Measurements from ENCODE around the gene IL22RA1.

Gene IL22RA1, protein sequence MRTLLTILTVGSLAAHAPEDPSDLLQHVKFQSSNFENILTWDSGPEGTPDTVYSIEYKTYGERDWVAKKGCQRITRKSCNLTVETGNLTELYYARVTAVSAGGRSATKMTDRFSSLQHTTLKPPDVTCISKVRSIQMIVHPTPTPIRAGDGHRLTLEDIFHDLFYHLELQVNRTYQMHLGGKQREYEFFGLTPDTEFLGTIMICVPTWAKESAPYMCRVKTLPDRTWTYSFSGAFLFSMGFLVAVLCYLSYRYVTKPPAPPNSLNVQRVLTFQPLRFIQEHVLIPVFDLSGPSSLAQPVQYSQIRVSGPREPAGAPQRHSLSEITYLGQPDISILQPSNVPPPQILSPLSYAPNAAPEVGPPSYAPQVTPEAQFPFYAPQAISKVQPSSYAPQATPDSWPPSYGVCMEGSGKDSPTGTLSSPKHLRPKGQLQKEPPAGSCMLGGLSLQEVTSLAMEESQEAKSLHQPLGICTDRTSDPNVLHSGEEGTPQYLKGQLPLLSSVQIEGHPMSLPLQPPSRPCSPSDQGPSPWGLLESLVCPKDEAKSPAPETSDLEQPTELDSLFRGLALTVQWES

DNA sequence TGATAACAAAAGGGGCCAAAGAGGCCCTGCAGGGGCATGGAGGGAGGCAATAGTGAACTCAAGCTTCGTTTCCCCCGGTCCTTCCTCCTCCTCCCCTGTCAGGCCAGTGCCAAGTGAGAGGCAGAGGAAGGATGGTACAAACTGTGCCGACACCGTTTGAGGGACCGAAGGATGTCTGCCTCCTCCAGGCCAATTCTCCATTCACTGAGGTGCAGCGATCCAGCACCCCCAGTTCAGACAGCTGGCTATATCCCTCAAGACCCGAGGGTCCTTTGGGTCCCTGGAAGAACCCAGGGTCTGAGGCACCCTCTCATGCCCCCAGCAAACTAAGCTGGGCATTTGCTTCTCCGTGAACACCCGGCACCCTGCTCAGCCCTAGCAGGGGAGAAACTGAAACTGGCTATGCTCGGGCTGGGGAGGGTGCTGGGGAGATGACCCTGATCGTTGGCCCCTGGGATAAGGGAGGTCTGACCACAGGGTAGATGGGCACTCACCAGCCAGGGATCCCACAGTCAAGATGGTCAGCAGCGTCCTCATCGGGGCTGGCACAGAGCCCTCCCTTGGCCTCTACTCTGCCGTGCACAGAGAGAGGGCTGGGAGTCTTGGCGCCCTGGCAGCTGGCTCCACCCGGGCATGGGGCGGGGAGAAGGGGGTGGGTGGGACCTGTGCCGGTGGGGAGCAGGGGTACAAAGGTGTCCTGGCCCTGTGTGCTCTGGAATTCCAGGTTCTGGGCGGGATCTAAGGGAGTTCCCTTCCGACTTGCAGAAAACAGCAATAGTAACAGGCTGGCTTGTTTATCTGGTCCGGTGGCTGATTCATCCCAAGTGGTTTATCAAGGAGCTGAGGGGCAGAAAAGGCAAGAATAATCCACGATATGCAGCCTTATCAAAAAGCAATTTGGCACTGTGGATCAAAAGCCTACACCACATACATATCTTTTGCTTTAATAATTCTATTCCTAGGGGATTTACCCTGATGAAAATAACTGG is at the start of gene IL22RA1:
TSS of gene IL22RA1 (minus strand) at position 595 of the 989 bp plus-strand sequence. CDS start at position 537, 58 bp downstream.
- no peak for DNase-seq (ENCODE audit: low read depth)

DNA sequence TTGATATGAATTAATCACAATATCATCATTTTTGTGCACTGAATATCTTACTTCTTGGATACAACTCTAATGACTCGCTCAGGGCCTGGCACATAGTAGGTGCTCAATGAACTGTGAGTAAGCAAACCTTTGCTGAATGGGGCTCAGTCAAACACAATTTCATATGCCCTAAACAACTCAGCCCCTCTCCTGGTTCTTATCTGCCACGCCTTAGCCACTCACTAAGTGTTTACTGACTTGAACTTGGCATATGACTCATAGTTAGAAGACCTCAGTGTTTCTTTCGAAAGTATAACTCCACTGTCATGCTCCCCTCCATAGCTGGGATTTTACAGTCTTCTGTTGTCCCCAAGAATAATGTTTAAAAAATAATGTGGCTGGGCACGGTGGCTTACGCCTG is 48.9 kb upstream of the IL22RA1 start:
- peak; percentile 14 for DNase-seq (ENCODE audit: low read depth)

DNA sequence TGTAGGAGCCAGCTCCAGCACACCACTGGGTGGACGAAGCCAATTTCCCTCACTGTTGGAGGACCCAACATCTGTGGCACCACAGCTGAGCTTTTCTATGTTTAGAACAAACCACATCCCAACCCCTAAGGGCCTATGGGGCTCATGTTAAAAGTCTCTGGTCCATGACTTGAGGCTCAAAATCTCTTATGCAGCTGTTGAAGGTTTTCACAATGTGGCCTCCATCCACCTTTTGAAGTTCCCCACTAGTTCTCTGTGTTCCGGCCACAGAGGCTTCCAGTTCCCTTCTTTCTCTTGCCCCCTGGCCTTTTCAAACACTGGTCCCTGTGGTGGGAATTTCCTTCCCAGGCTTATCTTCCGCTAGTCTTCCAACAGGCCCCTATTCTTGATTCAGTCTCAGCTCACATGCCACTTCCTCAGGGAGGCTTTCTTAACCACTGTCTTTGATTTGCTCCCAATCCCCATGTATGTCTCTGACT is 48.1 kb upstream of the IL22RA1 start:
- DNase-seq (ENCODE audit: low read depth): no peak

DNA sequence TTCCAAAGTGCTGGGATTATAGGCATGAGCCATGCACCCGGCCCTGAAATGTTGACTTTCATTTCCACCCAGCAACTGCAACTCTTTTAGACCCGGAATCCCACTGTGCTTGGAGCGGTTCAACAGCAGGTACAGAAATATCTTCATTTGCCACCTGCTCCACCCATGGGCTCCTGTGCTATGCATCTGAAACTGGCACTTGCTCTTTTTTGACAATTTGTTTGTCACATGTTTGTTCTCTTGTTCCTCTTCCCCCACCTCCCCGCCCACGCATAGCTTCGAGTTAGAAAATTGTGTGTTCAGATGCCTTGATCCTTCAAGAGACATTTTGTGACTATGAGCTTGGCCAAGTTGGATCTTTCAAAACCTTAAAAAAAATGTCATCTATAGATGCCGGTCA is 46.6 kb upstream of the IL22RA1 start:
- DNase-seq (ENCODE audit: low read depth): no peak

DNA sequence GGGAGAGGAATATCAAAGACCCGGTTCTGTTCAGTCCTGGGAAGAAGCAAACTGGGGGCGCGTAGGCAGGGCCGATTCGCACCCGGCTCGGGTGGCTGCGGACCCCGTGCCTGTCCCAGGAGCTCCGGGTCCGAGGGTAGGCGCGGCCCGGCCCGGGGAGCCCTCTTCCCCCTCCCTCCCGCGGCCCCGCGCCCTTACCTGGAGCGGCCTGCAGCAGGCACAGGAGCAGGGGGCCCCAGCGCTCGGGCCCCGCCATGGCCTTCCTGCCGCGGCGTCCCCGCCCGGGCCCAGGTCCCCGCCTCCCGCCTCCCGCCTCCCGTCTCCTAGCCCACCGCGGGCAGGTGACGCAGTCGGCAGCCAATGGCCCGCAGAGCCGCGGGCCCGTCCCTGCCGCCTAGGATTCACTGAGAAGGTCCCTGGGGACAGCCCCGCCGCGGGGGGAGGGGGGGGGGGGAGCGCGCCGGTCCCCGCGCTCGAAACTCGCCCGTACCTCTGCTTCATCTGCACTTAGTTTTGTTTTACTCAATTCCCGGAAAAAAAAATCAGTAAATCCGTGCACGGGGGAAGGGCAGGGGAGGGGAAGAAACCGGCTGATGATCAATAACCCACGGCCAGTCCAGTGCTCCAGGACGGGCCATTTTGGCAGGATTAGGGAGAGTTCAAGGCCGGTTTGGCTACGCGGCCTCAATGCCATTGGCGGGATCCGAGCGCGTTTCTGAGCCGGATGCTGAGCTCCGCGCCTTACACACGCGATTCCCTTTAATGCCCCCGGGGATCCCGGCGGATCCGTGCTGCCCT is 44.3 kb upstream of the IL22RA1 start, which contains the start of gene IFNLR1:
TSS of gene IFNLR1 (minus strand) at position 297 of the 798 bp plus-strand sequence. CDS start at position 256, 41 bp downstream.
- peak; percentile 54 for DNase-seq (ENCODE audit: low read depth)

DNA sequence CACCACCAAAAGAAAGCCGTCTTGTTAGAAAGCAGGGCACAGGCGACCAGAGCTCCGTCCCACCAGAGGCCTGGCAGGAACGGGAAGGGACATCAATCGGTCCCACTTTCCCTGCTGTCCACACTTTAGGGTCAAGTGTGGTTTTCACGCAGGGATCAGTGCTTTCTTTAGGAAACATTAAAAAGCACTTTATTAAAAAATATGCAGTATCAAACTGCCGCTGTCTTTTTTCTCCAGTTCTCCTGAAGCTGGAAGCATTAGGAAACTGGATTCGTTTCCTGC is 43.7 kb upstream of the IL22RA1 start:
- no peak for DNase-seq (ENCODE audit: low read depth)

DNA sequence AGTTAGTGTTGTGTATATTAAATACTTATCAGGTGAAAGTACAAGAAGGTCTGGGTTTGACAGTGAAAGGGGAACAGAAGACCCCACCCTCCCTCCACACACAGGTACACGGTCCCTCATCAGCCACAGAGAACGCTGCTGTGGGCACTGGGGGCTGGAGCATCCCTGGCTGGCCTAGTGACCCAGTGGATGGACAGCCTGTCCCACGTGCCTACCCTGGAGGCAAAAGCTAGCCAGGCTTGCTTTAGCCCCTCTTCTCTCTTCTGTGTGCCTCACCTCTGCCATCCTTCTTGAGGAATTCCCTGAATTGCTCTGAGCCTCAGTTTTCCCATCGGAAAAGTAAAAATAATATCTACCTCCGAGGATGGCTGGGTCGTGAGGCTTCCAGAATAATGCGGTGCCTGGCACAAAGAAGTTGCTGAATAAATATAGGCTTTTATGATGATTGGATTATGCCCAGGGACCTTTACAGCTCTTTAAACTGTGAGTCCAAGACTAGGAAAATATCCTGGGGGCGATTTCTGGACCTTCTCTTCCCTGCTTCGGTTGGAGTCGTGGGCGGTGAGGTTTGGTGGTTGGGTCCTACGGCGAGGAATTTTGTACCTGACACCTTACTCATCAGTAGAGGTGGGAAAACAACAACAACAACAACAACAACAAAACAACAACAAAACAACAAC is 43.2 kb upstream of the IL22RA1 start:
- no peak for DNase-seq (ENCODE audit: low read depth)

DNA sequence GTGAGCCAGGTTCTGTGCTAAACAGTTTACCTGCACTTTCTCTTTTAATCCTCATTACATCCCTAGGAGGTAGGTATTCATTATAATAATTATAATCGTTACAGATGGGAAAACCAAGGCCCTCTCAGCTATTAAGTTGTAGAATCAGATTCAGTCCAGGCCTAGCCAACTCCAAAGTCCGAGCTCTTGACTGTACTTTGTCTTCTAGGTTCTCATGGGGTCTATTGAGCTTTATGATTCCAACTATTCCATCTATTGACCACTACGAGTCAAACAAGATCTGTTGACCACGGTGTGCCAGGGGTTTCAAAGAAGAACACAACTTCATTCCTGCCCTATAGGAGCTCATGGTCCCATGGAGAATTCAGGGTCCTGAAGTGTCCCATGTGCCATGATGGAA is 42.1 kb upstream of the IL22RA1 start:
- no peak for DNase-seq (ENCODE audit: low read depth)

DNA sequence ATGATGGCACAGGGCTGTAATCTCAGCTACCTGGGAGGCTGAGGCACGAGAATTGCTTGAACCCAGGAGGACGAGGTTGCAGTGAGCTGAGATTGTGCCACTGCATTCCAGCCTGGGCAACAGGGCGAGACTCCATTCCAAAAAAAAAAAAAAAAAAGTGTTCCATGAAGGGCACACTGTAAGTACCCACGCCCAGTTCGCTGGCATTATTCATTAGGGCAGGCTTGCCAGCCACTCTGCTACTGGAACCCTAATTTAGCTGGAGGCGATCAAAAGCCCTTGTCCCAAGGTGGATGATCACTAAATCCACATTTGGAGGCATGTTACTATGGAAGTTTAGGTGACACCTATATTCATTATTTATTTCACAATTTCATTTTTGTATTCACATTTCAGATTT is 39.1 kb upstream of the IL22RA1 start:
- no peak for DNase-seq (ENCODE audit: low read depth)

DNA sequence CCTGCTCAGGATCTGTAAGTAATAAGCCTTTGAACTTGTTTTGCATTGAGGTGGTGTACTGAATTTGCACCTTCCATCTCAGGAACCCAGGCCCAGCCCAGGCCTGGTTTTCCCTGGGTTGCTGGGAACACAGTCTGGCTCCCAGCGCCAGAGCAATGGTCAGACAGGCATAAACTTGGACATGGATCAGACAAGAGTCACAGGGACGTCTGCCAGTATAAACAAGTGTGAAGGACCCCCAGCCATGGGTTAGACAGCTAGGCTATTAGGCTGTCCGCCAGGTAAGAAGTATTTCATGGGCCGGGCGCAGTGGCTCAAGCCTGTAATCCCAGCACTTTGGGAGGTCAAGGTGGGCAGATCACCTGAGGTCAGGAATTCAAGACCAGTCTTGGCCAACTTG is 38.7 kb upstream of the IL22RA1 start:
- no peak for DNase-seq (ENCODE audit: low read depth)

DNA sequence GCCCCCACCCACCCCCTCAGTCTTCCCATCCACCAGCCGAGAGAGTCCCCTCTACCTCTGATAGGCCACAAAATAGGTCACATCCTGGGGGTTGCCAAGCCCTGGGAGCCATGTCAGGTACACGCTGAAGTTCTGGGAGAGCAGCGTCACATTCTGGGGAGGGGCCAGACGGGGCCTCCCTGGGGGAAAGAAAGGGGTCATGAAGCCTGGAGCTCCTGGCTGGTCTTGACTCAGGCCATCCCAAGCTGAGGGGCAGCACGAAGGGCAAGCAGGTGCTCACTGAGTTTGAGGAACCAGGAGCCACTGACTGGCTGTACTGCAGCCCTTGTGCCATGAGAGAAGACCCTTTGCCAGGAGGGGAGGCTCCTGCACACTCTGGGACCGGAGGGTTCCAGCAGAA is 37.7 kb upstream of the IL22RA1 start:
- DNase-seq (ENCODE audit: low read depth): no peak

DNA sequence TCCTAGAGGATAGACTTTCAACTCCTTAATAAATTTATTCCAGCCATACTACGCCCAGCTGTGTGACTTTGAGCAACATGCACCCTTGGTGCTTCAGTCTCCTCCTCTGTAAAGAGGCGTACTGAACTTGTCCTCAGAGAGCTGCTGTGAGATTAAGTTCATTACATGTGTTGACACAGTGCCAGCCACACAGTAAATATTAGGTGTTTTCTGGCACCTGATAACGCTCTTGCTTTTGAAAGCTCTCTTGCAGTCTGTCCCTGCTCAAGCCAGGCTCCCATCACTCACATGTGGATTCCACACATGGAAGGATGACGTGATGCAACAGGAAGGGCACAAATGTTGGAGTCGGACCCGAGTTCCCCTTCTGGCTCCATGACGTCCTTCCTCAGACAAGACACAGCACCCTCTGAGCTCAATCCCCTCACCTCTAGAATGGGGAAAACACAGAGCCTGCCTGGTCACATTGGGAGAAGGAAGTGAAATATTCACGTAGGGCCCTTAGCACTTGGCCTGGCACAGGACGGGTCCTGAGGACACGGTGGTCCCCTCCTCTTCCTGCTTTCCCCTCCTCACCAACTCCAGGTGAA is 36.4 kb upstream of the IL22RA1 start:
- DNase-seq (ENCODE audit: low read depth): no peak

DNA sequence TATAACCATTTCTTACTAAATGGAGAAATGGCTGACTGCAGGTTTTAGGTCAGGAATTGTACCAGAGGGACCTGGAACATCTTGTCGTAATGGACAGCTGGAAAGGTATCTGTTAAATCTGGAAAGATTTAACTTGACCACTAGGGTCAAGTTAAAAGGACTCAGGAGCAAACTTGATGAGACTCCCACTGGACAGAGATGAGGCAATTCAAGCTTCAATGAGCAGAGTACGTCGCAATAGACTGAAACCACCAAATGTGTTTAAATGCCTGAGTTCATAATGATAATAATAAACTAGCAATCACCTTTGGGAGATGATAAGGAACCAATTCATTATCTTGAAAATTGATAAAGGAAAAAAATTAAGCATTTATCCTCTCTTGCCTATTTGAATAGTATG is 35.5 kb upstream of the IL22RA1 start:
- no peak for DNase-seq (ENCODE audit: low read depth)

DNA sequence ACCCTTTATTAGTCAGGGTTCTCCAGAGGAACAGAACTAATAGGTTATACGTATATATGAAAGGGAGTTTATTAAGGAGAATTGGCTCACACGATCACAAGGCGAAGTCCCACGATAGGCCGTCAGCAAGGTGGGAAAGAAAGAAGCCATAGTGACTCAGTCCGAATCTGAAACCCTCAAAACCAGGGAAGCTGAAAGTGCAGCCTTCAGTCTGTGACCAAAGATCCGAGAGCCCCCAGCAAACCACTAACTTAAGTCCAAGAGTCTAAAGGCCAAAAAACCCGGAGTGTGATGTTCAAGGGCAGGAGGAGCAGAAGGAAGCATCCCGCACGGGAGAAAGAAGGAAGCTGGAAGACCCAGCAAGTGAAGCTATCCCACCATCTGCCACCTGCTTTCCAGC is 34.2 kb upstream of the IL22RA1 start:
- no peak for DNase-seq (ENCODE audit: low read depth)

DNA sequence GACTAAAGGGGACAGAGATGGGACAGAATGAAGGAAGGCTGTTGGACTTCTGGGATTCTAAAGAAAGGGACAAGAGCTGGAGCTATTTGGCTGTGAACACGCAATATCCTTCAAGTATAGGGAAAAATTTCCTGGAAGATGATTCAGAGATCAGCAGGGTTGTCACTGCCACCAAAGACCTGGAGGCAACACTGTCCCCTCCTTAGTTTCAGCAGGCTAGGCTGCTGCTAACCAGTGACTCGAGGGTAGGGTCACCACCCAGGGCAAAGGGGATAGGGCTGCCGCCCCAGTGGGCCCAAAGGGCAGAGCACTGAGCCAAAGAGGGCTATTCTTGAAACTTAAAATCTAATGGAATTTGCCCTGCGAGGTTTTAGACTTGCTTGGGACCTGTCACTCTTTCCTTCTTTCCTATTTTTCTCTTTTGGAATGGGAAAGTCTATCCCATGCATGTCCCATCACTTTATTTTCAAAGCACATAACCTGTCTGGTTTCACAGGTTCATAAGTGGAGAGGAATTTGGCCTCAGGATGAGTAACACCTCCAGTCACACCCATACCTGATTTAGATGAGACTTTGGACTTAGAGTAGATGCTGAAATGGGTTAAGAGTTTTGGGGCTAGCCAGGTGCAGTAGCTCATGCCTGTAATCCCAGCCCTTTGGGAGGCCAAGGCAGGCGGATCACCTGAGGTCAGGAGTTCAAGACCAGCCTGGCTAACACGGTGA is 32.3 kb upstream of the IL22RA1 start:
- no peak for DNase-seq (ENCODE audit: low read depth)

DNA sequence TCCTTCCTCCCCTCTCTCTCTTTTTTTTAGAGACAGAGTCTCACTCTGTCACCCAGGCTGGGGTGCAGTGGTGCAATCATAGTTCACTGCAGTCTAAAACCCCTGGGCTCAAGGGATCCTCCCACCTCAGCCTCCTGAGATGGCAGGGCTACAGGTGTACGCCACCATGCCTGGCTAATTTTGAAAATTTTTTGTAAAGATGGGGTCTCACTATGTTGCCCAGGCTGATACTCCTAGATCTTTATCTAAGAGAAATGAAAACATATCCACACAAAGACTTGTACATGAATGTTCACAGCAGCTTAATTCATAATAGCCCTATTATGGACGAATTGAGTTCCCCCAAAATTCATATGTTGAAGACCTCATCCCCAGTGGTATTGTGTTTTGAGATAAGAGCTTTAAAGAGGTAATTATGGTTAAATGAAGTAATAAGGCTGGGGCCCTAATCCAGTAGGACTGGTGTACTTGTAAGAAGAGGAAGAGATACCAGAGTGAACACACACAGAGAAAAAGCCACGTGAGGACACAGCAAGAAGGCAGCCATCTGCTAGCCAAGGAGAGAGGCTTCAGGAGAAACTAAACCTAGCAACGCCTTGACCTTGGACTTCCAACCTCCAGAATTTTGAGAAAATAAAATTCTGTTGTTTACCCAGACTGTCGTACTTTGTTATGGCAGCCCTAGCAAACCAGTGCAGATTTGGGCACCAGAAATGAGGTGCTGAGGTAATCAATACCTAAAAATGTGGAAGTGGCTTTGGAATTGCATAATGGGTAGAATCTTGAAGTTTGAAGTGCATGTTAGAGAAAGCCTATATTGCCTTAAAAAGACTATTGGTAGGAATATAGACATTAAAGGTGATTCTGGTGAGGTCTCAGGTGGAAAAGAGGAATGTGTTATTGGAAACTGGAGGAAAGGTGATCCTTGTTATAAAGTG is 31.0 kb upstream of the IL22RA1 start:
- no peak for DNase-seq (ENCODE audit: low read depth)

DNA sequence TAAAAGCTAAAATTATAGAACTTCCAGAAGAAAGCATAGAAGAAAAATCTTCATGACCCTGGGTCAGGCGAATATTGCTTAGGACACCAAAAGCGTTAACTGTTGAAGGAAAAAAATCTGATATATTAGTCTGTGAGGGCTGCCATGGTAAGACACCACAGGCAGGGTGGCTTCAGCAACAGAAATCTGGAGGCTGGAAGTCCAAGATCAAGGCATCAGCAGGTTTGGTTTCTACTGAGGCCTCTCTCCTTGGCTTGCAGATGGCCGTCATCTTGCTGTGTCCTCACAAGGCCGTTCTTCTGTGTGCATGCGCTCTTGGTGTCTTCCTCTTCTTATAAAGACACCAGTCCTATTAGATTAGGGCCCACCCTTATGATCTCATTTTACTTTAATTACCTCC is 29.7 kb upstream of the IL22RA1 start:
- DNase-seq (ENCODE audit: low read depth): no peak

DNA sequence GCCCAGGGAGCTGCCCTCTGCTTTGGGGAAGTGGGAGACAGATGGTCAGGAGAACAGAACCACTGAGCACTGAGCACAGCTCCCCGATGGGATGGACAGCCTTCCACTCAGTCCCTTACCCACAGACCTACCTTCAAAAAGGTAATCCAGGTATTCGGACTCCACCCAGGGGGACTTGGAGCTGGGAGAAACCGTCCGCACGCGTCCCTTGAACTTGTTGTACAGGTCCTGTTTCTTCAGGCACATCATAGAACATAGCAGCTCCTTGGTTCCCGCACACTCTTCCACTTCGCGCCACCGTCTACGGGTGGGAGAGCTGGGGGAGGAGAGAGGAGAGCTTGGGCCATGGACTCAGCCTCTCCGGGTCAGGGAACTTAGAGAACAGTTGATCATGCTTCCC is 26.3 kb upstream of the IL22RA1 start:
- DNase-seq (ENCODE audit: low read depth): no peak

DNA sequence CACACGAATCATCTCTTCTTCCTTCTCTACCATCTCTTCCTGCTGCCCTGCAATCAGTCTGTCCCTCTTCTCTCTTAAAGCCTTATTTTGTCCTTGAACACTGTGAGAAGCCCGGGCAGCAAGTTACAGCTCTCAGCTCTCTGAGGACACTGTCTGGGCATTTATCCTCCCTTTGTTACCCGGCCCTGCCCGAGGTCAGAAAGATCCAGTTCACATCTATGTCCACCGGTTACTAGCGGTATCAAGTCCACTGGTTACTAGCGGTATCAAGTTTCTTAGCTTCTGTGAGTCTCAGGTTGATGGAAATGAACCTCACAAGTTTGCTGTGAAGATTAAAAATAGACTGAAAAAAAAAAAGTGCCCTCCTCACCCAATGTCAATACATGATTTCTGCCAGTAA is 25.3 kb upstream of the IL22RA1 start:
- DNase-seq (ENCODE audit: low read depth): no peak
